Mesodermal cell (in vitro differentiated cells): Measurements from ENCODE around the gene ANKRD13A. TPM values are rescaled to one million over a fixed set of nuclear protein-coding genes. Genes with fewer than 3 reads are reported as not detected.

Experiments
- H3K27ac ChIP-seq: 2 replicates; pipeline ENCODE4 v1.7.0; 2013; ENCODE audit warnings: mild to moderate bottlenecking, low read depth, low read length, moderate library complexity; ENCODE audit not compliant: severe bottlenecking
- H3K36me3 ChIP-seq: 2 replicates; pipeline ENCODE4 v1.7.1; 2013; ENCODE audit warnings: mild to moderate bottlenecking, low read length, moderate library complexity; ENCODE audit not compliant: control insufficient read depth, insufficient read depth
- H3K4me1 ChIP-seq: one replicate; pipeline ENCODE4 v1.7.1; 2013; ENCODE audit warnings: mild to moderate bottlenecking, low read length; ENCODE audit not compliant: insufficient read depth, control insufficient read depth, poor library complexity, severe bottlenecking
- H3K4me3 ChIP-seq: 2 replicates; pipeline ENCODE4 v1.7.0; 2013; ENCODE audit warnings: low read length, control low read depth, mild to moderate bottlenecking; ENCODE audit not compliant: insufficient read depth, poor library complexity, severe bottlenecking; ENCODE audit errors: extremely low read depth
- H3K9me3 ChIP-seq: 2 replicates; pipeline ENCODE4 v1.7.1; 2013; ENCODE audit warnings: mild to moderate bottlenecking, low read length, moderate library complexity; ENCODE audit not compliant: control insufficient read depth
- WGBS, 2 experiments: methylation state at CpG; one replicate each; pipeline ENCODE4 v1.1.5; 2013; ENCODE audit warnings: missing lambda C conversion rate in 2 of 2; ENCODE audit not compliant: insufficient coverage in 2 of 2; 5-methylcytosine and 5-hydroxymethylcytosine counted together
- polyA plus RNA-seq, 2 experiments: library from polyadenylated mRNA; stranded (reverse); fragments of 50-300 nt; gene quantifications; one replicate each; pipeline ENCODE4 v1.2.3, GENCODE V29; 2013

ANKRD13A gene
- polyA plus RNA-seq (2013, experiment 1 of 2) = 20.2 TPM
- 19.2 TPM for polyA plus RNA-seq (2013, experiment 2 of 2)

- peak within 1 kb of the TSS; percentile 77 for H3K4me3 ChIP-seq
- no peaks in the 10 kb centered on the region for H3K36me3 ChIP-seq
- WGBS, 2 experiments = 1 to 2% methylated on average over 40 to 58 of the region's 62 CpGs
- no peaks in the 10 kb centered on the region for H3K9me3 ChIP-seq
- peaks cover 11% of the 10 kb centered on the region for H3K4me1 ChIP-seq
- H3K27ac ChIP-seq = peak within 1 kb of the TSS; percentile 96
These were observed at the start of gene ANKRD13A for GRCh38 chr12:109998904-109999648. TSS of gene ANKRD13A (plus strand) at chr12:109999430. CDS start at chr12:109999689, 259 bp downstream.

- H3K27ac ChIP-seq = peak overlapping the region; percentile 64
- peaks cover 37% of the 10 kb centered on the region for H3K4me1 ChIP-seq
- H3K4me3 ChIP-seq = no peak overlapping the region
- no peaks in the 10 kb centered on the region for H3K9me3 ChIP-seq
- H3K36me3 ChIP-seq = peaks cover 69% of the 10 kb centered on the region
These were observed 48.6 kb upstream of the ANKRD13A start for GRCh38 chr12:109950625-109951024.

GRCh38 chr12:109951136-109951535, 48.1 kb upstream of the ANKRD13A start:
- H3K4me3 ChIP-seq = no peak overlapping the region
- peak overlapping the region; percentile 64 for H3K27ac ChIP-seq
- WGBS, 2 experiments = 86 to 89% methylated on average over 3 to 4 of the region's 5 CpGs

GRCh38 chr12:109951751-109952150, 47.5 kb upstream of the ANKRD13A start:
- peaks cover 30% of the 10 kb centered on the region for H3K4me1 ChIP-seq
- peaks cover 71% of the 10 kb centered on the region for H3K36me3 ChIP-seq
- no peak overlapping the region for H3K4me3 ChIP-seq
- 92% methylated on average over 7 of the region's 7 CpGs for WGBS, 2 experiments
- H3K27ac ChIP-seq = peak overlapping the region; percentile 32
- H3K9me3 ChIP-seq = no peaks in the 10 kb centered on the region

More at GRCh38 chr12:109951136-109951535, 48.1 kb upstream of the ANKRD13A start:
- Histone ChIP-seq H3K4me1 (peaks cover 37% of the 10 kb centered on the region), H3K9me3 (no peaks in the 10 kb centered on the region), H3K36me3 (peaks cover 71% of the 10 kb centered on the region)

- Histone ChIP-seq H3K4me3 (no peak overlapping the region), H3K36me3 (peaks cover 70% of the 10 kb centered on the region), H3K27ac (no peak overlapping the region), H3K9me3 (no peaks in the 10 kb centered on the region), H3K4me1 (peaks cover 25% of the 10 kb centered on the region)
- 92 to 97% methylated on average over 8 to 10 of the region's 11 CpGs for WGBS, 2 experiments
These were observed 46.9 kb upstream of the ANKRD13A start for GRCh38 chr12:109952160-109952858.

- WGBS, 2 experiments = 100% methylated on average over 3 to 4 of the region's 8 CpGs
- H3K36me3 ChIP-seq = peaks cover 64% of the 10 kb centered on the region
- no peak overlapping the region for H3K27ac ChIP-seq
- no peak overlapping the region for H3K4me3 ChIP-seq
- H3K9me3 ChIP-seq = no peaks in the 10 kb centered on the region
- peaks cover 23% of the 10 kb centered on the region for H3K4me1 ChIP-seq
These were observed 46.4 kb upstream of the ANKRD13A start for GRCh38 chr12:109952873-109953272.

- H3K4me3 ChIP-seq = no peak overlapping the region
- H3K27ac ChIP-seq = no peak overlapping the region
- no peaks in the 10 kb centered on the region for H3K9me3 ChIP-seq
- peaks cover 23% of the 10 kb centered on the region for H3K4me1 ChIP-seq
- peaks cover 61% of the 10 kb centered on the region for H3K36me3 ChIP-seq
- 95 to 100% methylated on average over 4 to 5 of the region's 5 CpGs for WGBS, 2 experiments
These were observed 45.6 kb upstream of the ANKRD13A start for GRCh38 chr12:109953656-109954055.

- no peak overlapping the region for H3K4me3 ChIP-seq
- no peaks in the 10 kb centered on the region for H3K4me1 ChIP-seq
- 86 to 100% methylated on average over 4 to 7 of the region's 7 CpGs for WGBS, 2 experiments
- H3K27ac ChIP-seq = no peak overlapping the region
- H3K9me3 ChIP-seq = no peaks in the 10 kb centered on the region
- peaks cover 52% of the 10 kb centered on the region for H3K36me3 ChIP-seq
These were observed 40.9 kb upstream of the ANKRD13A start for GRCh38 chr12:109958374-109958773.

- H3K4me1 ChIP-seq = no peaks in the 10 kb centered on the region
- H3K9me3 ChIP-seq = no peaks in the 10 kb centered on the region
- no peak overlapping the region for H3K27ac ChIP-seq
- no peak overlapping the region for H3K4me3 ChIP-seq
- WGBS, 2 experiments = 100% methylated on average over 1 to 2 of the region's 8 CpGs
- H3K36me3 ChIP-seq = peaks cover 51% of the 10 kb centered on the region
These were observed 39.7 kb upstream of the ANKRD13A start for GRCh38 chr12:109959411-109960093.

GRCh38 chr12:109961201-109961600, 38.0 kb upstream of the ANKRD13A start:
- Histone ChIP-seq H3K9me3 (no peaks in the 10 kb centered on the region), H3K4me1 (no peaks in the 10 kb centered on the region), H3K36me3 (peaks cover 56% of the 10 kb centered on the region), H3K4me3 (no peak overlapping the region), H3K27ac (no peak overlapping the region)
- 95 to 97% methylated on average over 14 of the region's 14 CpGs for WGBS, 2 experiments
